GM19193 (cell line): Measurements from ENCODE around the gene PPP4R2.

Experiments
- POLR2A ChIP-seq: IDR thresholded peaks from 4 replicates; pipeline ENCODE4 v1.6.1; 2011; ENCODE audit not compliant: insufficient read depth, insufficient read length; ENCODE audit errors: extremely low read depth

The PPP4R2 gene

GRCh38 chr3:73070675-73071575 lies 74.3 kb downstream of the PPP4R2 start:
- TF ChIP-seq POLR2A: no peak

- no peak for TF ChIP-seq POLR2A
Measured at GRCh38 chr3:73071952-73072351, 75.3 kb downstream of the PPP4R2 start.

- no peak for TF ChIP-seq POLR2A
Measured at GRCh38 chr3:73072634-73073033, 76.0 kb downstream of the PPP4R2 start.

- no peak for TF ChIP-seq POLR2A
Measured at GRCh38 chr3:73073091-73073707, 76.6 kb downstream of the PPP4R2 start.

GRCh38 chr3:73074781-73075180 lies 78.2 kb downstream of the PPP4R2 start:
- TF ChIP-seq POLR2A: no peak

- TF ChIP-seq POLR2A: no peak
Measured at GRCh38 chr3:73080216-73080966, 83.8 kb downstream of the PPP4R2 start.

- no peak for TF ChIP-seq POLR2A
Measured at GRCh38 chr3:73081140-73081539, 84.5 kb downstream of the PPP4R2 start.

GRCh38 chr3:73084170-73084569 lies 87.6 kb downstream of the PPP4R2 start:
- no peak for TF ChIP-seq POLR2A

- no peak for TF ChIP-seq POLR2A
Measured at GRCh38 chr3:73086071-73086494, 89.5 kb downstream of the PPP4R2 start.

- no peak for TF ChIP-seq POLR2A
Measured at GRCh38 chr3:73094129-73094528, 97.5 kb downstream of the PPP4R2 start.

- no peak for TF ChIP-seq POLR2A
Measured at GRCh38 chr3:73094951-73095350, 98.3 kb downstream of the PPP4R2 start.

GRCh38 chr3:73096169-73096568 lies 99.6 kb downstream of the PPP4R2 start:
- no peak for TF ChIP-seq POLR2A

- TF ChIP-seq POLR2A: no peak
Measured at GRCh38 chr3:73098026-73098425, 101.4 kb downstream of the PPP4R2 start.

- no peak for TF ChIP-seq POLR2A
Measured at GRCh38 chr3:73098873-73099272, 102.3 kb downstream of the PPP4R2 start.
